ENCODE results near the gene SLIT3.

Gene SLIT3

DNA sequence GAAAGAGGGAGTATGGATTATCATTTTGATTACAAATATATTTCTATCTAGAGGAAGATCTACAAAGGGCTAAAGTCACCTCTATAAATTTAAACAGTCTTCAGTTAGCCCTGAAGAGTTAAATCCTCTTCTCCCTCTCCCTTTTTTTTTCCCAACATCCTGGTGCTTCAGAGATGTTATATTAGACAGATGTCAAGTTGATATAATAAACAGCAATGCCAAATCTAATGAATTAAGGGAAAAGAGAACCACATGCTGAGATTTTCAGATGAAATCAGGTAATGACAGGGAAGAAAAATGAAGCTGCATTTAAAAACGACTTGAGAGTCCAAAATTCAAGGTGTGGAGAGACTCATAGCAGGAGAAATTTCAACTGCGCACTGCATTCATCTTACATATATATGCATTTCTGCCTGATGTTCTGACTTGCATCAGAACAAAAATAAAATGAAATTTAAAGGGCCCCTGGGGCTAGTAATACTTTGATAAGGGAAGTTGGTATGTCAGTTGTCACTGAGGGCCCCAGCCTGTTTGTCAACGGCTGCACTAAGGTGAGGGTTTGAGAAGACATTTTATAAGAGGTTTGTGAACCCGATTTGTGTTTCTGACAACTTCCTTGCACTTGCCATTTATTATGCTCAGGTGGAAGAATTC is 382.9 kb downstream of the SLIT3 start:
- ChIA-PET CTCF (interaction anchor here (0.7 kb wide), 1 partner anchor 21 kb away, joined by 3 read pairs; no protein-coding TSS in a partner anchor), POLR2A (no interaction called here)
- Histone ChIP-seq H3K27ac (ENCODE audit: extremely low read depth, low read depth, low read length) (no peak overlapping the region), H3K36me3 (ENCODE audit: control insufficient read depth in 2 of 2, insufficient read depth in 1 of 2, low read length in 2 of 2) (no peaks in the 10 kb centered on the region), H3K4me3 (ENCODE audit: low read depth, low read length) (no peak overlapping the region), H3K4me1 (ENCODE audit: control insufficient read depth, insufficient read depth, low read length) (0 out of 2 replicates have a peak, but pooled peaks cover 2% of the 10 kb centered on the region), H3K9me3 (ENCODE audit: control insufficient read depth, insufficient read depth, low read depth, low read length) (no peaks in the 10 kb centered on the region)
- TF ChIP-seq GFI1B (tag by site-specific recombination; IDR thresholded peaks at IDR 0.05) (no peak), MZF1 (tag by site-specific recombination; IDR thresholded peaks at IDR 0.05; ENCODE audit: borderline replicate concordance) (no peak), ZNF214 (tag by site-specific recombination; IDR thresholded peaks at IDR 0.05; ENCODE audit: borderline replicate concordance) (no peak), ZFP37 (tag by site-specific recombination; IDR thresholded peaks at IDR 0.05) (no peak), ZNF48 (tag by site-specific recombination; IDR thresholded peaks at IDR 0.05) (no peak), ZNF174 (tag by site-specific recombination; IDR thresholded peaks at IDR 0.05) (no peak), SP3 (tag by site-specific recombination; IDR thresholded peaks at IDR 0.05) (no peak), ZNF223 (tag by site-specific recombination; IDR thresholded peaks at IDR 0.05) (no peak), ZFHX2 (tag by site-specific recombination; conservative IDR thresholded peaks at IDR 0.05) (no peak), KLF8 (tag by site-specific recombination; IDR thresholded peaks at IDR 0.05) (no peak), ZNF555 (tag by site-specific recombination; conservative IDR thresholded peaks at IDR 0.05) (no peak), ZFP3 (tag by site-specific recombination; IDR thresholded peaks at IDR 0.05; ENCODE audit: low read depth) (no peak), ZBTB48 (tag by site-specific recombination; IDR thresholded peaks at IDR 0.05) (no peak), ZNF701 (tag by site-specific recombination; IDR thresholded peaks at IDR 0.05) (no peak), ZNF624 (tag by site-specific recombination; IDR thresholded peaks at IDR 0.05) (no peak), ZIC2 (tag by site-specific recombination; IDR thresholded peaks at IDR 0.05) (no peak), GLIS1 (tag by site-specific recombination; IDR thresholded peaks at IDR 0.05) (no peak), ZNF610 (tag by site-specific recombination; IDR thresholded peaks at IDR 0.05; ENCODE audit: borderline replicate concordance) (no peak)
- TF ChIP-seq, protein P1, sequence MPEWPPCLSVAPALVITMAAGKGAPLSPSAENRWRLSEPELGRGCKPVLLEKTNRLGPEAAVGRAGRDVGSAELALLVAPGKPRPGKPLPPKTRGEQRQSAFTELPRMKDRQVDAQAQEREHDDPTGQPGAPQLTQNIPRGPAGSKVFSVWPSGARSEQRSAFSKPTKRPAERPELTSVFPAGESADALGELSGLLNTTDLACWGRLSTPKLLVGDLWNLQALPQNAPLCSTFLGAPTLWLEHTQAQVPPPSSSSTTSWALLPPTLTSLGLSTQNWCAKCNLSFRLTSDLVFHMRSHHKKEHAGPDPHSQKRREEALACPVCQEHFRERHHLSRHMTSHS (tag by site-specific recombination; IDR thresholded peaks at IDR 0.05), result no peak
- TF ChIP-seq, protein P2, sequence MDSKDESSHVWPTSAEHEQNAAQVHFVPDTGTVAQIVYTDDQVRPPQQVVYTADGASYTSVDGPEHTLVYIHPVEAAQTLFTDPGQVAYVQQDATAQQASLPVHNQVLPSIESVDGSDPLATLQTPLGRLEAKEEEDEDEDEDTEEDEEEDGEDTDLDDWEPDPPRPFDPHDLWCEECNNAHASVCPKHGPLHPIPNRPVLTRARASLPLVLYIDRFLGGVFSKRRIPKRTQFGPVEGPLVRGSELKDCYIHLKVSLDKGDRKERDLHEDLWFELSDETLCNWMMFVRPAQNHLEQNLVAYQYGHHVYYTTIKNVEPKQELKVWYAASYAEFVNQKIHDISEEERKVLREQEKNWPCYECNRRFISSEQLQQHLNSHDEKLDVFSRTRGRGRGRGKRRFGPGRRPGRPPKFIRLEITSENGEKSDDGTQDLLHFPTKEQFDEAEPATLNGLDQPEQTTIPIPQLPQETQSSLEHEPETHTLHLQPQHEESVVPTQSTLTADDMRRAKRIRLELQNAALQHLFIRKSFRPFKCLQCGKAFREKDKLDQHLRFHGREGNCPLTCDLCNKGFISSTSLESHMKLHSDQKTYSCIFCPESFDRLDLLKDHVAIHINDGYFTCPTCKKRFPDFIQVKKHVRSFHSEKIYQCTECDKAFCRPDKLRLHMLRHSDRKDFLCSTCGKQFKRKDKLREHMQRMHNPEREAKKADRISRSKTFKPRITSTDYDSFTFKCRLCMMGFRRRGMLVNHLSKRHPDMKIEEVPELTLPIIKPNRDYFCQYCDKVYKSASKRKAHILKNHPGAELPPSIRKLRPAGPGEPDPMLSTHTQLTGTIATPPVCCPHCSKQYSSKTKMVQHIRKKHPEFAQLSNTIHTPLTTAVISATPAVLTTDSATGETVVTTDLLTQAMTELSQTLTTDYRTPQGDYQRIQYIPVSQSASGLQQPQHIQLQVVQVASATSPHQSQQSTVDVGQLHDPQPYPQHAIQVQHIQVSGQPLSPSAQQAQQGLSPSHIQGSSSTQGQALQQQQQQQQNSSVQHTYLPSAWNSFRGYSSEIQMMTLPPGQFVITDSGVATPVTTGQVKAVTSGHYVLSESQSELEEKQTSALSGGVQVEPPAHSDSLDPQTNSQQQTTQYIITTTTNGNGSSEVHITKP (tag by site-specific recombination; IDR thresholded peaks at IDR 0.05), result no peak; the same call in 1 of the 2 replicates

DNA sequence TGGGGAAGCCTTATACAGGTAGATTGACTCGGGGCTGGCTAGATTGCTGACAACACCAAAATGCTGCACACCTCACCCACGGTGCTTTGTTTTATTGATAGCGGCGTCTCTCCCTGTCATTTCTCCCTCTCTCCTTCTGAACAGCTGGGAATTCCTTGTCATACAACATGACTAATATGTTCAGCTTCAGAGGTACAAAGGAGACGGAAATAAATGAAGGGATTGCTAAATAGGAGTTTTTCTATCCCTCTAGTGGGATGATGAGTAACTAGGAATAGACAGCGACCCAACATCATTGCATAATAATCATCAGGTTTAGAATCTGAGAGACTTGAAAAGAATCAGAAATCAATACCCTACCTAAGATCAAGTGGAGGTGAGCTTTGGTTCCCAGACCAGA is 384.1 kb downstream of the SLIT3 start:
- Histone ChIP-seq H3K4me1 (ENCODE audit: control insufficient read depth, insufficient read depth, low read length) (0 out of 2 replicates have a peak, but pooled peaks cover 2% of the 10 kb centered on the region), H3K9me3 (ENCODE audit: control insufficient read depth, insufficient read depth, low read depth, low read length) (no peaks in the 10 kb centered on the region), H3K27ac (ENCODE audit: extremely low read depth, low read depth, low read length) (no peak overlapping the region), H3K36me3 (ENCODE audit: control insufficient read depth in 2 of 2, insufficient read depth in 1 of 2, low read length in 2 of 2) (no peaks in the 10 kb centered on the region), H3K4me3 (ENCODE audit: low read depth, low read length) (no peak overlapping the region)
- TF ChIP-seq ZBTB20 (tag by site-specific recombination; IDR thresholded peaks at IDR 0.05), result no peak
- no peak for TF ChIP-seq HOXC10 (CRISPR knock-in tag; IDR thresholded peaks at IDR 0.05)
- TF ChIP-seq ZNF621 (tag by site-specific recombination; IDR thresholded peaks at IDR 0.05), result no peak
- no peak for TF ChIP-seq ZBTB7A (tag by site-specific recombination; IDR thresholded peaks at IDR 0.05; ENCODE audit: low read depth)
- TF ChIP-seq ZNF239 (tag by site-specific recombination; IDR thresholded peaks at IDR 0.05), result no peak
- no peak for TF ChIP-seq ZNF791 (tag by site-specific recombination; IDR thresholded peaks at IDR 0.05)
- POLR2A ChIA-PET, result no interaction called here
- CTCF ChIA-PET, result no interaction called here
